PC-9 (cell line): Measurements from ENCODE around the gene GMDS. TPM values are rescaled to one million over a fixed set of nuclear protein-coding genes. Genes with fewer than 3 reads are reported as not detected.

Source experiments
- BruUV-seq: library from RNA; stranded (reverse); fragments of 400-500 nt; replicated peaks from 2 replicates; lab custom pipeline; 2021; lab: Mats Ljungman, UMichigan
- CTCF ChIA-PET: fragments of 300-600 bp; sonication (Branson Sonifier 250); formaldehyde crosslinking; loops from one replicate; lab custom pipeline; 2022; ENCODE audit warnings: antibody characterized with exemption; lab: Charles Lee
- POLR2A ChIA-PET: fragments of 300-600 bp; sonication (Branson Sonifier 250); formaldehyde crosslinking; loops from one replicate; lab custom pipeline; 2022; ENCODE audit warnings: antibody characterized with exemption; ENCODE audit not compliant: unreplicated experiment; lab: Charles Lee
- DNase-seq, 2 experiments: peaks; one replicate each; pipeline versions ENCODE4 v3.0.0 to v3.0.0-alpha.2; 2015 to 2022; ENCODE audit warnings: mixed read lengths in 1 of 2
- H2AFZ ChIP-seq: fragments of 200-600 bp; sonication (generic); 2 replicates; pipeline ENCODE4 v1.8.1; 2017; ENCODE audit warnings: antibody characterized with exemption
- H3F3A ChIP-seq: fragments of 200-600 bp; sonication (generic); 2 replicates; pipeline ENCODE4 v1.8.1; 2017; ENCODE audit warnings: antibody characterized with exemption, mild to moderate bottlenecking, low read depth; ENCODE audit not compliant: insufficient read depth
- H3K27ac ChIP-seq: fragments of 200-600 bp; sonication (generic); 2 replicates; pipeline ENCODE4 v1.6.1; 2016; ENCODE audit warnings: mixed run types
- H3K27me3 ChIP-seq: fragments of 200-600 bp; sonication (generic); 2 replicates; pipeline ENCODE4 v1.6.1; 2016; ENCODE audit warnings: low read depth, mixed run types; ENCODE audit not compliant: insufficient read depth
- H3K36me3 ChIP-seq: fragments of 200-600 bp; sonication (generic); 2 replicates; pipeline ENCODE4 v1.6.1; 2016; ENCODE audit warnings: low read depth, mixed run types
- H3K4me1 ChIP-seq: fragments of 200-600 bp; sonication (generic); replicated peaks from 2 replicates; pipeline ENCODE4 v1.6.1; 2016; ENCODE audit warnings: mixed run types; ENCODE audit not compliant: insufficient read depth
- H3K4me2 ChIP-seq: fragments of 200-600 bp; sonication (generic); 2 replicates; pipeline ENCODE4 v1.6.1; 2017; ENCODE audit warnings: mixed run types
- H3K4me3 ChIP-seq: fragments of 200-600 bp; sonication (generic); 2 replicates; pipeline ENCODE4 v1.6.1; 2016; ENCODE audit warnings: mixed run types
- H3K79me2 ChIP-seq: fragments of 200-600 bp; sonication (generic); 2 replicates; pipeline ENCODE4 v1.6.1; 2017; ENCODE audit warnings: low read depth, mixed run types
- H3K9me2 ChIP-seq: fragments of 200-600 bp; sonication (generic); 2 replicates; pipeline ENCODE4 v1.8.1; 2017; ENCODE audit warnings: mild to moderate bottlenecking; ENCODE audit not compliant: insufficient read depth
- H3K9me3 ChIP-seq: fragments of 200-600 bp; sonication (generic); 2 replicates; pipeline ENCODE4 v1.8.1; 2016; ENCODE audit warnings: low read depth; ENCODE audit not compliant: insufficient read depth
- H4K20me1 ChIP-seq: fragments of 200-600 bp; sonication (generic); 2 replicates; pipeline ENCODE4 v1.8.1; 2017; ENCODE audit not compliant: insufficient read depth
- CTCF ChIP-seq: fragments of 200-600 bp; sonication (generic); conservative IDR thresholded peaks from 2 replicates; pipeline ENCODE4 v1.6.1; 2017; ENCODE audit warnings: mixed run types, antibody characterized with exemption, mild to moderate bottlenecking, moderate library complexity
- EZH2 ChIP-seq: fragments of 200-600 bp; sonication (generic); IDR thresholded peaks from 2 replicates; pipeline ENCODE4 v1.8.0; 2017; ENCODE audit warnings: antibody characterized with exemption, low read depth
- intact Hi-C: fragments of 100-400 bp; cut with micrococcal nuclease; formaldehyde crosslinking; loops from one replicate; pipeline ENCODE4 v1.10.0; 2022; ENCODE audit not compliant: unreplicated experiment
- total RNA-seq: library from RNA; stranded (reverse); gene quantifications from 2 replicates; pipeline ENCODE4 v1.2.3, GENCODE V29; 2021

GMDS gene
- total RNA-seq, 1 experiment from 2014 or later: 30.1 TPM

DNA sequence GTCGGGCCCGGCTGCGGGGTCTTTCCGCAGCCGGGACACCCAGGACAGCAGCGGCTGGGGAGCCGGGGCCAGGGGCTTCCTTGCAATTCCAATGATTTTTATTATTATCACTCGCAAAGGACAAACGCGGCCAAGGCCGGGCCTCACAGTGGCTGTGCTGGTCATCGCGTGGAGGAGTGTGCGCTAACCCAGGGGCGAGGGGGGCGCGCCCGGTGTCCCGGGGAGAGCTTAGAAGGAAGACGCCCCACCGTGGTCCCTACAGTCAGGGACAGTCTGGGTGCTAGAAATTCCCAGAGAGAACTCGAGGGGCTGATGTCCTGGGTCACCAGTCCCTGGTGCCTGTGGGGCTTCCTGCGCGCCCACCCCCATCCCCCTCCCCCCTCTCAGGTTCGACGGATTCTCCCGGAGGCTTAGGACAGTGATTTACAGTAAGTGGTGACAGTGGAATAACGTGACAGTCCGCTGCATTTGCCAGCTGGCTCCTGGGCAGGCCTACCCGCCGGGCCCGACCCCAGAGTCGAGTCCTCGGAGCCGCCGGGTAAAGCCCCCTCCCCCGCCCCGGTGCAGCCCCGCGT lies 626.2 kb downstream of the GMDS start:
- ChIA-PET POLR2A (no interaction called here), CTCF (no interaction called here)
- BruUV-seq: no TSS peak
- Histone ChIP-seq H3K4me2 (no peak overlapping the region), H3F3A (peaks cover 4% of the 10 kb centered on the region; the same call in 1 of the 2 replicates), H3K4me1 (no peaks in the 10 kb centered on the region), H3K4me3 (no peak overlapping the region), H3K27me3 (no peaks in the 10 kb centered on the region), H4K20me1 (no peaks in the 10 kb centered on the region), H3K9me3 (no peaks in the 10 kb centered on the region), H3K36me3 (no peaks in the 10 kb centered on the region), H3K79me2 (peaks cover 12% of the 10 kb centered on the region), H3K27ac (no peak overlapping the region), H3K9me2 (no peaks in the 10 kb centered on the region), H2AFZ (no peak overlapping the region)
- intact Hi-C loops: no loop called here
- no peak for DNase-seq
- no peak for TF ChIP-seq EZH2
- TF ChIP-seq CTCF: no peak

DNA sequence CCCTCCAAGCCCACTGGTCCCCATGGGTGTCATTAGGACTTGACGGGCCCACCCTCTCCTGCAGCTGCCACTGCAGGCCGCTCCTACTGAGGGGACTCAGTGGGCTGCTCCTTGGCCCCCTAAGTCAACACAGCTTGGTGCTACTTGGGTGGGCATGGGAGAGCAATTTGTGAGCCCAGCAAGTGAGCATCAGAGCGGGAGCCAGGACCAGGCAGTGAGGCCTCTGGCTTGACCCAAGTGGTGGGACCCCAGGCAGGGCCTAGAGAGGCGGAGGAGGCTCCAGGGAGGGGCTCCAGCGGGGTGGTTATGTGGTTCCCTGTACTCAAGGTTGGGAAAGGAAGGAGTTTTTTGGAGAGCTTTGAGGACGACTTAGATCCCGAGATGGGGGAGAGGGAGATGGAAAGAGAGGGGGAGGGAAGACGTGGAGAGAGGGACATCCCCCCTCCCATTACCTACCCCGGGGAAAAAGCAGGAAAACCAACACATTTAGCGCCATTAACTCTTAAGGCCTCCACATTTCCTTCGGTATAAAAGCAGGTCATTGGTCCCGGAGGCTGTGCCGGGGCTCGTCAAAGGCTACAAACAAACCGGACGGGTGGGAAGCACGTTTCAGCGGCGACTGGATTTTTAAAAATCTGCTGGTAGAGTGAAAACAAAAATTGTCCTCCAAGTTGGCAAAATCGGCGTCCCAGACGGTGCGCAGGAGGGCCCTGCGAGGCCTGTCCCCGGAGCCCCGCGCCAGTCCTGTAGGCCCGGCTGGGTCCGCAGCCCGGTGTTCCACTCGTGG lies 626.9 kb downstream of the GMDS start:
- peaks cover 19% of the 10 kb centered on the region for H3K79me2 ChIP-seq
- no peaks in the 10 kb centered on the region for H3K4me1 ChIP-seq
- no peaks in the 10 kb centered on the region for H3K27me3 ChIP-seq
- intact Hi-C loops: no loop called here
- POLR2A ChIA-PET: no interaction called here
- no peak overlapping the region for H3K27ac ChIP-seq
- H4K20me1 ChIP-seq: no peaks in the 10 kb centered on the region
- H3K9me2 ChIP-seq: no peaks in the 10 kb centered on the region
- no peak overlapping the region for H3K4me3 ChIP-seq
- no peaks in the 10 kb centered on the region for H3K36me3 ChIP-seq
- CTCF ChIA-PET: no interaction called here
- TF ChIP-seq CTCF (no peak), EZH2 (no peak)
- H2AFZ ChIP-seq: no peak overlapping the region
- H3K4me2 ChIP-seq: no peak overlapping the region
- peaks cover 4% of the 10 kb centered on the region; the same call in 1 of the 2 replicates for H3F3A ChIP-seq
- no TSS peak for BruUV-seq
- no peak for DNase-seq
- no peaks in the 10 kb centered on the region for H3K9me3 ChIP-seq

DNA sequence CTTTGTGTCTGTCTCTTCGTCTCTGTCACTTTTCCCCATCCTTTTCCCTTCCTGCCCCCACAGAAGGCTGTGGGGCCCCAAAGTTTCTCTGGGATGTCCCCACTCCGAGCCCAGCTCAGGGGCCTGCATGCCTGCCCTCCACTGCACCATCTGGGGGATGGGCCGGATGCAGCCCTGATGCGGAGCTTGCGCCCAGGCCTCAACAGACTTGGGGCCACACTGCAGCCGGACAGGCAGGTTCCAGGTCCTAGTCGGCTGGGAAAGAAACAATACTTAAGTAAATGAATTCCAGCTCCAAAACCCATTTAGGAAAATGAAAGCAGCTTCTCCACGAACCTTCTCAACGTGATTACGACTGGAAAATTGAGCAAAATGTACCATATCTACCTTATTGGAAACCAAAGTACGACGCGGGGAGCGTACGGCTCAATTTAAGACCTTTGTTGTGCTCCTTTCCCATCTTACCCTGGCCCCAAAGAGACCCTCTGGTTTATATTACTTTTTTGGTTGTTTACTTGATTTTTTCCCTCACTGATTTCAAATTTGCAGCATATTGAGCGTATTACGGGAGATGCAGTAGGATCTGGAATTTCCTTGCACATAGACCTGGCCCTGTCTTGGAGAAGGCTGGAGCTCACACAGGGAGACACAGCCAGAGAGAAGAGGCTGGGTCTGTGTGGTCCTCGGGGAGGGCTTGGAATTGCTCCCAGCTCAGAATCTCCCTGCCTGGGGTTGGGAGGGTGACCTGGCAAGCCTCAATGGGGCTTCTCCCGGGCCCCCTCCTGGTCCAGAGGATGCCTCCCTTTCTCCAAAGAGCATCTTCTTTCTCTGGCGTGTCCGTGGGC lies 627.7 kb downstream of the GMDS start:
- Histone ChIP-seq H3K27me3 (no peaks in the 10 kb centered on the region), H2AFZ (no peak overlapping the region), H3F3A (0 out of 2 replicates have a peak, but pooled peaks cover 4% of the 10 kb centered on the region), H3K27ac (no peak overlapping the region), H4K20me1 (no peaks in the 10 kb centered on the region), H3K36me3 (no peaks in the 10 kb centered on the region), H3K9me2 (no peaks in the 10 kb centered on the region), H3K79me2 (peaks cover 27% of the 10 kb centered on the region), H3K4me1 (no peaks in the 10 kb centered on the region), H3K4me3 (no peak overlapping the region), H3K9me3 (no peaks in the 10 kb centered on the region), H3K4me2 (no peak overlapping the region)
- no TSS peak for BruUV-seq
- POLR2A ChIA-PET: interaction anchor here (0.6 kb wide), 1 partner anchor 412 kb away, joined by 3 read pairs; no protein-coding TSS in a partner anchor
- CTCF ChIA-PET: no interaction called here
- no peak for DNase-seq
- intact Hi-C loops: no loop called here
- TF ChIP-seq CTCF: no peak
- no peak for TF ChIP-seq EZH2
